ENCODE results near the gene CD300E. TPM values are rescaled to one million over a fixed set of nuclear protein-coding genes. Genes with fewer than 3 reads are reported as not detected.
"Not testable (repeated sequence)": the region's sequence is repeated elsewhere in the genome, so short reads cannot be mapped to it uniquely, and the experiment has no call there.

Gene CD300E
- total RNA-seq, 1 donor from 2014 or later, result not detected

DNA sequence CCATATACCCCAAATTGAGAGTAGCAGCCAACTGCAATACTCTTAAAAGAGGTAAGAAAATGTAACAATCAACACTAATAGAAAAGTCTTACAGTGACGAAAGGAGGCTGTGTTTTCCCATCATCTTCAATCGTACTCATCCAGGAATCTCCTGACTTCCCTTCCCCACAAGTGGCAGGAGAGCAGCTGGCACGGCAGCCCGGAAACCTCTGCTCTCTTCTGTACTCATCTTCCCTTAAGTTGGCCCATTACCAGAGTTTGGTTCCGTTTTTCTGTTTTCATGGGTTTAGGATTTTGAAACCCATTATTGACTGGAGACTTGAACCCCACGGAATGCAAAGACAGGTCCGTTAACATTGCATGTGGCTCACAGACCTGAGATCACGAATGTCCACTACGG is 44.6 kb downstream of the CD300E start:
- Mint-ChIP-seq H3K9me3 (peaks cover 5% of the 10 kb centered on the region), H3K36me3 (ENCODE audit: low read depth) (no peaks in the 10 kb centered on the region), H3K4me3 (no peak overlapping the region), H3K27me3 (ENCODE audit: low read depth) (peaks cover 28% of the 10 kb centered on the region), H3K27ac (ENCODE audit: unreplicated experiment) (peak overlapping the region; percentile 5), H3K4me1 (peaks cover 6% of the 10 kb centered on the region)
- no peak for DNase-seq (ENCODE audit: low read depth, low spot score)
- TF ChIP-seq, protein P1, sequence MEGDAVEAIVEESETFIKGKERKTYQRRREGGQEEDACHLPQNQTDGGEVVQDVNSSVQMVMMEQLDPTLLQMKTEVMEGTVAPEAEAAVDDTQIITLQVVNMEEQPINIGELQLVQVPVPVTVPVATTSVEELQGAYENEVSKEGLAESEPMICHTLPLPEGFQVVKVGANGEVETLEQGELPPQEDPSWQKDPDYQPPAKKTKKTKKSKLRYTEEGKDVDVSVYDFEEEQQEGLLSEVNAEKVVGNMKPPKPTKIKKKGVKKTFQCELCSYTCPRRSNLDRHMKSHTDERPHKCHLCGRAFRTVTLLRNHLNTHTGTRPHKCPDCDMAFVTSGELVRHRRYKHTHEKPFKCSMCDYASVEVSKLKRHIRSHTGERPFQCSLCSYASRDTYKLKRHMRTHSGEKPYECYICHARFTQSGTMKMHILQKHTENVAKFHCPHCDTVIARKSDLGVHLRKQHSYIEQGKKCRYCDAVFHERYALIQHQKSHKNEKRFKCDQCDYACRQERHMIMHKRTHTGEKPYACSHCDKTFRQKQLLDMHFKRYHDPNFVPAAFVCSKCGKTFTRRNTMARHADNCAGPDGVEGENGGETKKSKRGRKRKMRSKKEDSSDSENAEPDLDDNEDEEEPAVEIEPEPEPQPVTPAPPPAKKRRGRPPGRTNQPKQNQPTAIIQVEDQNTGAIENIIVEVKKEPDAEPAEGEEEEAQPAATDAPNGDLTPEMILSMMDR (conservative IDR thresholded peaks at IDR 0.05), result no peak

DNA sequence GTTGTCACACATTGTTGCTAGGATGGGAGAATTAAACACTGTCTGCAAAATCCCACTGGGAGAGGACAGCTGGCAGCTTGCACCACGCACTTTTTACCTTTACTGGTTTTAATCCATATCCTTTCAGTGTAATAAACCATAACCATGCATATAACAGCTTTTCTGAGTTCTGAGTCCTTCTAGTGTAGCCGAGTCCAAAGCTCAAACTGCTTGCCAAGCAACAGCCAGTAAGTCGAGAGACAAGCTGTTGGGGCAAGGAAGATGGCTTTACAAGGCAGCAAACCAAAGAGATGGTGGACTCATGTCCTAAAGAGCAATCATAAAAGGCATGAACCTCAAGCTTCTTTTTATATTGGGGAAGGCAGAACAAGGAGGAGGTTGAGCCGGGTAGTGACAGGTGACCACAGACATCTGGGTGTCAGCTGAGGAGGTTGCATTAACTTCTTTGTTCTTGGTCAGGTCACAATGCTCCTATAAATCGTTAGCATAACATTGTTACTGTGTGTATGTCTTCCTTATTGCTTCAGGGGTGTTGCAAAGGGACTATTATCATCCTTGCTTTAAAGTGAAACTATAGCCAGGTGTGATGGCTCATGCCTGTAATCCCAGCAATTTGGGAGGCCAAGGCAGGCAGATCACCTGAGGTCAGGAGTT is 48.9 kb downstream of the CD300E start:
- Mint-ChIP-seq H3K36me3 (ENCODE audit: low read depth) (no peaks in the 10 kb centered on the region), H3K27ac (ENCODE audit: unreplicated experiment) (no peak overlapping the region), H3K9me3 (peaks cover 5% of the 10 kb centered on the region), H3K27me3 (ENCODE audit: low read depth) (peaks cover 58% of the 10 kb centered on the region), H3K4me1 (peaks cover 5% of the 10 kb centered on the region), H3K4me3 (no peak overlapping the region)
- DNase-seq (ENCODE audit: low read depth, low spot score), result no peak
- TF ChIP-seq, protein P1 (conservative IDR thresholded peaks at IDR 0.05), result no peak

DNA sequence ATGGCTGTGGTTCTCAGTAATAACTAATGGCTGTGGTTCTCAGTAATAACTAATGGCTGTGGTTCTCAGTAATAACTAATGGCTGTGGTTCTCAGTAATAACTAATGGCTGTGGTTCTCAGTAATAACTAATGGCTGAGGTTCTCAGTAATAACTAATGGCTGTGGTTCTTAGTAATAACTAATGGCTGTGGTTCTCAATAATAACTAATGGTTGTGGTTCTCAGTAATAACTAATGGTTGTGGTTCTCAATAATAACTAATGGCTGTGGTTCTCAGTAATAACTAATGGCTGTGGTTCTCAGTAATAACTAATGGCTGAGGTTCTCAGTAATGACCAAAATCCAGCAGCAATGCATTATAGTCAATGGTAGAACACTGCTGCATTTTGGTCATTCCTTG is 49.9 kb downstream of the CD300E start:
- not testable (repeated sequence) for H3K4me1 Mint-ChIP-seq; H3K9me3 Mint-ChIP-seq; H3K27ac Mint-ChIP-seq (ENCODE audit: unreplicated experiment); H3K36me3 Mint-ChIP-seq (ENCODE audit: low read depth); DNase-seq (ENCODE audit: low read depth, low spot score); H3K4me3 Mint-ChIP-seq
- H3K27me3 Mint-ChIP-seq (ENCODE audit: low read depth), result peaks cover 56% of the 10 kb centered on the region

DNA sequence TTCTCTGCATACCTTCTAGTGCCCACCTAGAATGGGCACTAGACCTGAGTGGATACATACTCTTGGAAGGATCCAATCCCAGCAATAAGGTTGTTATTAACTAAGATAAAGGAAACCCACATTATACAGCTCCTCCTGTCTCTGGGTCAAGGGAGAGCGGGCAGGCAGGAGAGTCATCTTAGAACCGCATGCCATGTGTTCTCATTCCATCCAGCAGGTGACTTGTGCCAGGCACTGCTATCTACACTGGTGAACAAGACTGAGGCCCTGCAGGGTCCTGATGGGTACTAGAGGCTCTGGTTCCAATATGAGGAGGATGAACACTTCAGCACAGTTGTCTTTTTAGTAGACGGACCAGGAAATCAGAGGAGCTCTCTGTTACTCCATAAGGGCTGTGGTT is 50.4 kb downstream of the CD300E start:
- Mint-ChIP-seq H3K27ac (ENCODE audit: unreplicated experiment) (no peak overlapping the region), H3K4me3 (no peak overlapping the region), H3K4me1 (peaks cover 5% of the 10 kb centered on the region), H3K27me3 (ENCODE audit: low read depth) (peaks cover 59% of the 10 kb centered on the region), H3K9me3 (peaks cover 8% of the 10 kb centered on the region), H3K36me3 (ENCODE audit: low read depth) (no peaks in the 10 kb centered on the region)
- TF ChIP-seq, protein P1 (conservative IDR thresholded peaks at IDR 0.05), result no peak
- no peak for DNase-seq (ENCODE audit: low read depth, low spot score)

DNA sequence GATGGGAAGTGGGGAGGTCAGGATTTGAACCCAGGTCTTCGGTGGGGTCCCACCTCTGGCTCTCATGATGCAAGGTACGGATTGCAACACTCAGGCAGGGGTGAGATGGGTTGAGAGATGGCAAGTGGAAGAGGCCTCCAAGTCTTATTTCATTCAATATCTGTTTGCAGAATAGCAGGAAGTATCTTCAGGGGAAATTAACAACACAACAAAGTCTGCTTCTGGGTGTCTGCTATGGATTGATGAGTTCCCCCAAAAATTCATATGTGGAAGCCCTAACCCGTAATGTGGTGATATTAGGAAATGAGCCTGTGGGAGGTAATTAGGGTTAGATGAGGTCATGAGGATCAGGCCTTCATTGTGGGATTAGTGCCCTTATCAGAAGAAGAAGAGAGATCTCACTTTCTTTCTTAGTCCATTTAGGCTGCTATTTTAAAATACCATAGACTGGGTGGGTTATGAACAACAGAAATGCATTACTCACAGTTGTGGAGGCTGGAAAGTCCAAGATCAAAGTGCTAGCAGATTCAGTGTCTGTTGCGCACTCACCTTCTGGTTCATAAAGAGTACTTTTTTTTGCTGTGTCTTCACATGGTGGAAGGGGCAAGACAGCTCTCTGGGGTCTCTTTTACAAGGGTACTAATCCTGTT is 51.8 kb downstream of the CD300E start:
- Mint-ChIP-seq H3K4me3 (no peak overlapping the region), H3K4me1 (peaks cover 5% of the 10 kb centered on the region), H3K36me3 (ENCODE audit: low read depth) (no peaks in the 10 kb centered on the region), H3K27ac (ENCODE audit: unreplicated experiment) (no peak overlapping the region), H3K27me3 (ENCODE audit: low read depth) (peaks cover 61% of the 10 kb centered on the region), H3K9me3 (peaks cover 8% of the 10 kb centered on the region)
- TF ChIP-seq, protein P1 (conservative IDR thresholded peaks at IDR 0.05), result no peak
- no peak for DNase-seq (ENCODE audit: low read depth, low spot score)

Measured in neural crest cell (in vitro differentiated cells).